DOHH2 (cell line): Measurements from ENCODE around the gene PARL.

Experiments
- H3F3A ChIP-seq: fragments of 200-600 bp; sonication (generic), shearing (Covaris generic); 2 replicates; pipeline ENCODE4 v1.6.0; 2016; ENCODE audit warnings: antibody characterized with exemption, mild to moderate bottlenecking; ENCODE audit not compliant: control insufficient read depth, insufficient read depth
- H3K27ac ChIP-seq: fragments of 200-600 bp; sonication (generic); 2 replicates; pipeline ENCODE4 v1.5.1; 2014; ENCODE audit warnings: low read depth, mild to moderate bottlenecking, low read length, moderate library complexity
- H3K27me3 ChIP-seq: fragments of 200-600 bp; sonication (generic); 2 replicates; pipeline ENCODE4 v1.6.1; 2014; ENCODE audit warnings: mild to moderate bottlenecking, low read length, mixed read lengths; ENCODE audit not compliant: control insufficient read depth
- H3K36me3 ChIP-seq: fragments of 200-600 bp; sonication (generic); 2 replicates; pipeline ENCODE4 v1.6.1; 2014; ENCODE audit warnings: mild to moderate bottlenecking, low read length, moderate library complexity, mixed read lengths; ENCODE audit not compliant: control insufficient read depth
- H3K4me1 ChIP-seq: fragments of 200-600 bp; sonication (generic); 2 replicates; pipeline ENCODE4 v1.6.1; 2014; ENCODE audit warnings: mild to moderate bottlenecking, low read length, mixed read lengths; ENCODE audit not compliant: control insufficient read depth
- H3K4me2 ChIP-seq: fragments of 200-600 bp; sonication (generic); 2 replicates; pipeline ENCODE4 v1.6.0; 2014; ENCODE audit warnings: mild to moderate bottlenecking, low read length, moderate library complexity
- H3K4me3 ChIP-seq: fragments of 200-600 bp; sonication (generic); 2 replicates; pipeline ENCODE4 v1.5.1; 2014; ENCODE audit warnings: mild to moderate bottlenecking, low read length, mixed read lengths
- H3K79me2 ChIP-seq: fragments of 200-600 bp; sonication (generic); 2 replicates; pipeline ENCODE4 v1.6.1; 2014; ENCODE audit warnings: mild to moderate bottlenecking, low read length, mixed read lengths; ENCODE audit not compliant: control insufficient read depth
- H3K9me2 ChIP-seq: fragments of 200-600 bp; sonication (generic); replicated peaks from 2 replicates; pipeline ENCODE4 v1.6.1; 2014; ENCODE audit warnings: mild to moderate bottlenecking, low read length, mixed read lengths; ENCODE audit not compliant: control insufficient read depth
- H3K9me3 ChIP-seq: fragments of 200-600 bp; sonication (generic); 2 replicates; pipeline ENCODE4 v1.6.1; 2014; ENCODE audit warnings: antibody characterized with exemption, low read length, mixed read lengths; ENCODE audit not compliant: control insufficient read depth, insufficient read depth
- H4K20me1 ChIP-seq: fragments of 200-600 bp; sonication (generic); 2 replicates; pipeline ENCODE4 v1.6.0; 2014; ENCODE audit warnings: low read depth, mild to moderate bottlenecking, antibody characterized with exemption, low read length, moderate library complexity; ENCODE audit not compliant: control insufficient read depth, insufficient read depth
- CTCF ChIP-seq: fragments of 200-600 bp; sonication (generic); IDR thresholded peaks from one replicate; pipeline ENCODE4 v1.5.1; 2014; ENCODE audit warnings: antibody characterized with exemption, mild to moderate bottlenecking, low read depth, low read length; ENCODE audit not compliant: poor library complexity, severe bottlenecking
- EZH2phosphoT487 ChIP-seq: fragments of 200-600 bp; sonication (generic); IDR thresholded peaks from 2 replicates; pipeline ENCODE4 v1.6.1; 2017; ENCODE audit warnings: borderline replicate concordance, mild to moderate bottlenecking, antibody characterized with exemption, low read length, moderate library complexity, mixed read lengths

The PARL gene

GRCh38 chr3:183796372-183796771 lies 88.3 kb downstream of the PARL start:
- TF ChIP-seq CTCF, result no peak
- TF ChIP-seq EZH2phosphoT487, result no peak
- Histone ChIP-seq H3K27ac (no peak overlapping the region), H3K4me2 (no peak overlapping the region), H3K4me1 (no peaks in the 10 kb centered on the region), H3K36me3 (peaks cover 78% of the 10 kb centered on the region), H4K20me1 (no peaks in the 10 kb centered on the region), H3F3A (peaks cover 2% of the 10 kb centered on the region; the same call in 1 of the 2 replicates), H3K27me3 (no peaks in the 10 kb centered on the region), H3K79me2 (no peaks in the 10 kb centered on the region), H3K9me2 (no peaks in the 10 kb centered on the region), H3K9me3 (no peaks in the 10 kb centered on the region), H3K4me3 (no peak overlapping the region)

- TF ChIP-seq CTCF, result no peak
- no peak for TF ChIP-seq EZH2phosphoT487
- peaks cover 2% of the 10 kb centered on the region; the same call in 1 of the 2 replicates for H3F3A ChIP-seq
- no peaks in the 10 kb centered on the region for H4K20me1 ChIP-seq
- H3K4me2 ChIP-seq, result no peak overlapping the region
- no peak overlapping the region for H3K27ac ChIP-seq
- no peak overlapping the region for H3K4me3 ChIP-seq
- no peaks in the 10 kb centered on the region for H3K79me2 ChIP-seq
- no peaks in the 10 kb centered on the region for H3K9me3 ChIP-seq
- peaks cover 80% of the 10 kb centered on the region for H3K36me3 ChIP-seq
- no peaks in the 10 kb centered on the region for H3K4me1 ChIP-seq
- H3K9me2 ChIP-seq, result no peaks in the 10 kb centered on the region
- H3K27me3 ChIP-seq, result no peaks in the 10 kb centered on the region
Measured at GRCh38 chr3:183794452-183794851, 90.2 kb downstream of the PARL start.

GRCh38 chr3:183792976-183793375 lies 91.7 kb downstream of the PARL start:
- Histone ChIP-seq H3F3A (peaks cover 3% of the 10 kb centered on the region; the same call in 1 of the 2 replicates), H3K79me2 (no peaks in the 10 kb centered on the region), H3K9me3 (no peaks in the 10 kb centered on the region), H3K27ac (no peak overlapping the region), H3K27me3 (no peaks in the 10 kb centered on the region), H3K4me2 (no peak overlapping the region), H3K4me1 (no peaks in the 10 kb centered on the region), H3K4me3 (no peak overlapping the region), H3K9me2 (no peaks in the 10 kb centered on the region), H3K36me3 (peaks cover 78% of the 10 kb centered on the region), H4K20me1 (no peaks in the 10 kb centered on the region)
- TF ChIP-seq CTCF (no peak), EZH2phosphoT487 (no peak)
